A549 (cell line): ENCODE data around the gene FLG. TPM values are rescaled to one million over a fixed set of nuclear protein-coding genes. Genes with fewer than 3 reads are reported as not detected.

Experiments used
- ATAC-seq, 2 experiments: fragments of 200-7000 bp in 1 of 2; fragments of >200 bp in 1 of 2; cut with Nextera tagmentation in 1 of 2; cut with Tn5 transposase in 1 of 2; 3 replicates each; pipeline versions ENCODE4 v1.8.0 to v1.9.1; 2018 to 2020; ENCODE audit warnings: mild to moderate bottlenecking in 1 of 2, moderate library complexity in 1 of 2
- CTCF ChIA-PET: fragments of 300-600 bp; sonication (Branson Sonifier 250); formaldehyde crosslinking; extraction: SDS; loops from one replicate; lab custom pipeline; 2021; ENCODE audit warnings: antibody characterized with exemption, inconsistent platforms; lab: Yijun Ruan, JAX
- POLR2A ChIA-PET: fragments of 350-600 bp; formaldehyde crosslinking; extraction: SDS; loops from one replicate; lab custom pipeline; 2021; ENCODE audit warnings: antibody characterized with exemption, inconsistent platforms; lab: Yijun Ruan, JAX
- DNase-seq, 2 experiments: peaks; one replicate each; pipeline versions ENCODE4 v3.0.0 to v3.0.0-alpha.2; 2011 to 2016; ENCODE audit warnings: low read depth in 1 of 2, low spot score in 1 of 2
- FAIRE-seq: peaks from 2 replicates; lab custom pipeline; 2011; peaks lifted over from hg19 to GRCh38; lab: Jason Lieb, UNC
- H3K27ac ChIP-seq, 2 experiments: fragments of >200 bp; sonication (Bioruptor Twin); formaldehyde crosslinking; 3 replicates each; pipeline ENCODE4 v1.5.1; 2016 to 2017
- H3K4me1 ChIP-seq: fragments of >200 bp; sonication (Bioruptor Twin); formaldehyde crosslinking; 3 replicates; pipeline ENCODE4 v1.6.1; 2016
- H3K4me2 ChIP-seq: fragments of >200 bp; sonication (Bioruptor Twin); formaldehyde crosslinking; 3 replicates; pipeline ENCODE4 v1.6.1; 2016
- H3K4me3 ChIP-seq: fragments of >200 bp; sonication (Bioruptor Twin); formaldehyde crosslinking; 3 replicates; pipeline ENCODE4 v1.5.1; 2016
- H3K9me3 ChIP-seq: fragments of >200 bp; sonication (Bioruptor Twin); formaldehyde crosslinking; 3 replicates; pipeline ENCODE4 v1.6.1; 2016
- BCL3 ChIP-seq: fragments of >200 bp; sonication (Bioruptor Twin); formaldehyde crosslinking; IDR thresholded peaks from 3 replicates; pipeline ENCODE4 v1.6.1; 2016
- BHLHE40 ChIP-seq: IDR thresholded peaks from 2 replicates; pipeline ENCODE4 v1.6.1; 2012; ENCODE audit warnings: low read depth, low read length, inconsistent platforms
- CEBPB ChIP-seq, 2 experiments: fragments of >200 bp in 1 of 2; sonication (Bioruptor Twin) in 1 of 2; formaldehyde crosslinking in 1 of 2; IDR thresholded peaks; 2 replicates each; pipeline ENCODE4 v1.6.1; 2012 to 2016
- CTCF ChIP-seq: fragments of >200 bp; sonication (Bioruptor Twin); formaldehyde crosslinking; IDR thresholded peaks from 3 replicates; pipeline ENCODE4 v1.5.1; 2016
- EHMT2 ChIP-seq: fragments of 200-600 bp; sonication (generic); IDR thresholded peaks from 2 replicates; pipeline ENCODE4 v1.6.1; 2016; ENCODE audit warnings: antibody characterized with exemption, low read depth, mild to moderate bottlenecking, moderate library complexity
- ESRRA ChIP-seq: fragments of 150-350 bp; IDR thresholded peaks from 2 replicates; pipeline ENCODE4 v1.6.1; 2014; ENCODE audit warnings: mild to moderate bottlenecking, low read length, borderline replicate concordance
- FOSL2 ChIP-seq, 2 experiments: fragments of 450-650 bp in 1 of 2; fragments of >200 bp in 1 of 2; sonication (Bioruptor Twin) in 1 of 2; formaldehyde crosslinking; IDR thresholded peaks; 2 replicates each; pipeline versions ENCODE4 v1.5.0 to v1.6.1; 2016 to 2020; ENCODE audit warnings: mild to moderate bottlenecking in 1 of 2, moderate library complexity in 1 of 2
- GATA3 ChIP-seq: IDR thresholded peaks from 2 replicates; pipeline ENCODE4 v1.6.1; 2012; ENCODE audit warnings: borderline replicate concordance
- HES2 ChIP-seq: fragments of >200 bp; sonication (Bioruptor Twin); formaldehyde crosslinking; IDR thresholded peaks from 2 replicates; pipeline ENCODE4 v1.6.1; 2016
- HEYL ChIP-seq: fragments of 250-450 bp; sonication (Bioruptor Pico); IDR thresholded peaks from 2 replicates; pipeline ENCODE4 v1.8.0; 2021; ENCODE audit warnings: mild to moderate bottlenecking, moderate library complexity
- HMGXB4 ChIP-seq: fragments of 250-450 bp; sonication (Bioruptor Pico); IDR thresholded peaks from 2 replicates; pipeline ENCODE4 v1.5.0; 2021; ENCODE audit warnings: mild to moderate bottlenecking, moderate library complexity, borderline replicate concordance
- HOXB5 ChIP-seq: fragments of 250-450 bp; sonication (Bioruptor Pico); IDR thresholded peaks from 2 replicates; pipeline ENCODE4 v1.5.0; 2020; ENCODE audit warnings: mild to moderate bottlenecking, moderate library complexity
- JUNB ChIP-seq: fragments of >200 bp; sonication (Bioruptor Twin); formaldehyde crosslinking; IDR thresholded peaks from 2 replicates; pipeline ENCODE4 v1.6.1; 2016
- KDM5A ChIP-seq: fragments of 200-600 bp; sonication (generic); IDR thresholded peaks from 2 replicates; pipeline ENCODE4 v1.6.1; 2016; ENCODE audit warnings: antibody characterized with exemption, mild to moderate bottlenecking
- MAX ChIP-seq: IDR thresholded peaks from 2 replicates; pipeline ENCODE4 v1.6.1; 2012
- MYC ChIP-seq: IDR thresholded peaks from 2 replicates; pipeline ENCODE4 v1.6.1; 2012; ENCODE audit warnings: mild to moderate bottlenecking, inconsistent platforms, low read length, improper control_type of control experiment, borderline replicate concordance
- NFE2L2 ChIP-seq: fragments of 150-350 bp; conservative IDR thresholded peaks from 2 replicates; pipeline ENCODE4 v1.6.1; 2014; ENCODE audit warnings: low read length
- NPAS2 ChIP-seq: fragments of 250-450 bp; sonication (Bioruptor Pico); IDR thresholded peaks from 2 replicates; pipeline ENCODE4 v1.8.0; 2022; ENCODE audit warnings: mild to moderate bottlenecking, moderate library complexity, borderline replicate concordance
- RCOR1 ChIP-seq: fragments of 150-350 bp; IDR thresholded peaks from 2 replicates; pipeline ENCODE4 v1.6.1; 2014; ENCODE audit warnings: antibody characterized with exemption, low read length, low read depth
- SMC3 ChIP-seq: fragments of >200 bp; sonication (Bioruptor Twin); formaldehyde crosslinking; IDR thresholded peaks from 3 replicates; pipeline ENCODE4 v1.6.1; 2018; ENCODE audit warnings: inconsistent platforms
- WGBS: methylation state at CpG from one replicate; pipeline ENCODE4 v1.1.6; 2017; ENCODE audit errors: missing lambda C conversion rate; 5-methylcytosine and 5-hydroxymethylcytosine counted together
- polyA plus RNA-seq, 4 experiments: library from polyadenylated mRNA; depleted of rRNA in 3 of 4; stranded (reverse); fragments of >200 nt; fragmentation: RNase III in 1 of 4; extraction: RNeasy Plus Mini Kit Qiagen cat#74134 plus additional on column Dnase treatment in 1 of 4; gene quantifications; 2 replicates in 3 of 4; 3 replicates in 1 of 4; pipeline ENCODE4 v1.2.3, GENCODE V29; 2011 to 2017

The FLG gene
- polyA plus RNA-seq, 2 of the 4 experiments (the other 2 are of a cell fraction), result under 0.01 to 0.01 TPM

- DNase-seq (no peak), FAIRE-seq (no peak), ATAC-seq (no peak)
- 28% methylated on average over 7 of the region's 7 CpGs for WGBS
- H3K9me3 ChIP-seq, result no peaks in the 10 kb centered on the region
- H3K4me2 ChIP-seq, result no peak overlapping the region
- H3K27ac ChIP-seq, result no peak overlapping the region
- H3K4me1 ChIP-seq, result no peaks in the 10 kb centered on the region
- TF ChIP-seq JUNB (no peak), MAX (no peak), NPAS2 (CRISPR knock-in tag) (no peak), KDM5A (no peak), BCL3 (no peak), MYC (no peak), CEBPB (IDR thresholded peaks at IDR 0.05) (no peak)
- POLR2A ChIA-PET, result no interaction called here
- CTCF ChIA-PET, result interaction anchor here (0.6 to 1.8 kb wide), 2 partner anchors 12 to 123 kb away, joined by 3 to 7 read pairs; no protein-coding TSS in a partner anchor
- H3K4me3 ChIP-seq, result no peak overlapping the region
These were observed 10.4 kb upstream of the FLG start for GRCh38 chr1:152335399-152335798.

GRCh38 chr1:152328801-152329391 is 3.9 kb upstream of the FLG start:
- no peak for FAIRE-seq
- Histone ChIP-seq H3K4me2 (no peak overlapping the region), H3K4me3 (no peak overlapping the region), H3K27ac (no peak overlapping the region), H3K4me1 (no peaks in the 10 kb centered on the region), H3K9me3 (no peaks in the 10 kb centered on the region)
- no peak for ATAC-seq
- TF ChIP-seq NFE2L2 (no peak), HMGXB4 (CRISPR knock-in tag) (no peak), MYC (no peak), FOSL2 (IDR thresholded peaks at IDR 0.05) (no peak), FOSL2 (CRISPR knock-in tag; IDR thresholded peaks at IDR 0.05) (no peak), HOXB5 (CRISPR knock-in tag) (no peak), HEYL (no peak), NPAS2 (CRISPR knock-in tag) (no peak), CTCF (no peak), GATA3 (no peak), ESRRA (no peak), JUNB (no peak), SMC3 (no peak), BHLHE40 (no peak), RCOR1 (no peak), HES2 (no peak), EHMT2 (no peak)
- POLR2A ChIA-PET, result no interaction called here
- CTCF ChIA-PET, result interaction anchor here (1.2 kb wide), 1 partner anchor 140 kb away, joined by 3 read pairs; no protein-coding TSS in a partner anchor
- DNase-seq, result no peak
- 33% methylated on average over 1 of the region's 1 CpG for WGBS
